GM21360 (cell line): ENCODE results near the gene THPO.

Experiments
- ATAC-seq: cut with Tn5 transposase; IDR thresholded peaks from one replicate; pipeline ENCODE4 v1.9.1; 2021; ENCODE audit warnings: mild to moderate bottlenecking, moderate library complexity; ENCODE audit not compliant: unreplicated experiment

Gene THPO

DNA sequence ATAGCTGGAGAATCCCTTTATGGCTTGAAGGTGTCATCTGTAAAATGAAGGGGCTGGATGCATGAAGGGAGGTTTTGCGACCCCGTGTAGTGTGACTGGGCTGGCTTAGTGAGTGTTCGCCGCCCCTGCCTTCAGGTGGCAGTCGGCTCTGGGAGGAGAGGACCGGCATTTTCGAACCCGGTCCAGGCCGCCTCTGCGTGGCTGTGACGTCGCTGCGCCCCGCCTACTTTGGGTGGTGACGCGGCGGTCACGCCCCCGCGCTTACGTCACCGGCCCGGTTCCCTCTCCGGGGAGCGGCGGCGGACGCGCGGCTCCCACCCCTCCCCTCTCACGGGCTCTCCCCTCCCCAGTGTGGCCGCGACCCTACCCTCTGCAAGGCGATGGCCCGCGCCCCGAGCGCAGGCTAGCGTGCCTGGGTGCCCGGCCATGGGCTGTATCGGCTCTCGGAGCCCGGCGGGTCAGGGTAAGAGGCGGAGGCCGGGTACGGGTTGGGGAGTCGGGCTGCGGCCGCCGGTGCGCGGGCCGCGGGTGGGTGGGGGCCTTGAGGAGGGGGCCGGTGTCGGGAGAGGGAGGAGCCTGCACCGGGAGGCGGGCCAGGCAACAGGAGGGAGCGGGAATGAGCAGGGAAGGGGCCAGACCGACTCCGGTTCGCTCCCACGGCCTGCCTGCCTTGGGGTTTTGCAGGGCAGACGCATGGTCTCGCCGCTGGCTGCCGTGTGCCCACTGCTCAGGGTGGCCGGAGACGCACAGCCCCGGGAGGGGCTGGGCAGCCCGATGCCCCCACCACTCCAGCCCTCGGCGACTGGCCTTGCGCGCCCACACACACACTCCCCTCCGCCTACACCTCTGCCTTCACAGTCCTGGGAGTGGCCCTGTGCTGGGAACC is 42.1 kb downstream of the THPO start:
- peak; percentile 68 for ATAC-seq

DNA sequence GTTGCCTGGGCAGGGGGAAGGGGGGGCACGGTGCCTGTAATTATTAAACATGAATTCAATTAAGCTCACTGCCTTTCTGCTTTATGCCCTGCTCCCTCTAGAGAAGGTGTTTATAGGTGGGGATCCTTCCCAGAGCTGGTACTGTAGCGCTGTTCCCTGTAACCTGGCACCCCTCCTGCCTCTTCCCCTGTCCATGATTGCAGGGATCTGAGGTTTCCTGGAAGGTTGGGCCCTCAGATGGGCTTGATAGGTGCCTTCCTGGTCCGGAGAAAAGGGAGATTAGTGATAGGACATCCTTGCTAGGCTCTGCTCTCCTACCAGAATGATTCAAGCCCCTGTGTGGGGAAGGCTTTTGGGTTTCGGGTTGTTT is 42.7 kb downstream of the THPO start:
- no peak for ATAC-seq

DNA sequence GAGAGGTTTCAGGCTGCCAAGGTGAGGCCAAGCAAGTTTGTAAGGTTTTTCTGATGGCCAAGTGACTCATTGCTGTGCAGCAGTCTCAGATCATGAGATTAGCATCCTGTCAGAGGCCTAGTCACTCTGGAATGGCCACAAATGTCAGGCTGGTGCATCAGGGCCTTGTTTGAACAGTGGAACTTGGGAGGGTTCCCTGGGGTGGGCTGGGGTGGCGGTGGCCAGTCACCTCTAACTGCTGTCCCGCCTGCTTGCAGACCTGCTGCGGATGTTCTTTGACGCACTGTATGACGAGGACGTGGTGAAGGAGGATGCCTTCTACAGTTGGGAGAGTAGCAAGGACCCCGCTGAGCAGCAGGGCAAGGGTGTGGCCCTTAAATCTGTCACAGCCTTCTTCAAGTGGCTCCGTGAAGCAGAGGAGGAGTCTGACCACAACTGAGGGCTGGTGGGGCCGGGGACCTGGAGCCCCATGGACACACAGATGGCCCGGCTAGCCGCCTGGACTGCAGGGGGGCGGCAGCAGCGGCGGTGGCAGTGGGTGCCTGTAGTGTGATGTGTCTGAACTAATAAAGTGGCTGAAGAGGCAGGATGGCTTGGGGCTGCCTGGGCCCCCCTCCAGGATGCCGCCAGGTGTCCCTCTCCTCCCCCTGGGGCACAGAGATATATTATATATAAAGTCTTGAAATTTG is 43.4 kb downstream of the THPO start:
- ATAC-seq = no peak

DNA sequence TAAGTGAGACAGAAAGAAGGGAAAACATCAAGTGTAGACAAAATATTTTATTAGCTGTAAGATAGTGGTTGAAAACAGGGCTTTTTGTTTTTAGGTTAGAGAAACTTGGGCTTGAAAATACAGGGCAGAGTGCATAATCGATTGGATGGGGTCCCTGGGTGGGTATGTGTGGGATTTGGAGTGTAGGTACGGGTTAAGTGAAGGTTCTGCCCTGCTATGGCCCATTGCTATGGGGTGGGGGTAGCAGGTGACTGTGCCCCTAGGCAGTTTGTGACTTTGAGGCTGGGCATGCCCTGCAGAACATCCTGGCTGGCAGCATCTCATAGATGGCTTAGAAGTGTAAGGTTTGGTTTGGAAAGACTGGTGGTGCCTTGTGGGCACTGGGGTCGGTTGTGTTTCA is 44.3 kb downstream of the THPO start:
- no peak for ATAC-seq

DNA sequence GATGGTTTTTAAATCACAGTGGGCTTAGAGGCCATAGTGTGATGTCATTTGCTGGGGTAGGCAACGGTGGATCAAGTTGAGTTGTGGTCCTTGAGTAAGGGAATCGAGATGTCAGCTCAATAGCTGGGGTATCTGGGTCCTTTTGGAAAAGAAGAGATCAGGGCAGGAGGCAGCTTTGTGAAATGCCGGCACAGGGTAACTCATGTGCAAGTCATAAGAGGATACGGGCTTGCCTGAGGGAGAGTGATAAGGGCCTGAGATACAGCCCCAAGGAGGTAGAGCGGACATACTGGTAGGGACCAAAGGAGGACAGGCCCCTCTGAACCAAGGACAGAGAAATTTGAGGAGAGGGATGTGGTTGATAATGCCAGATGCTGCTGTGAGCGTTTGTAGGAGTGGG is 44.8 kb downstream of the THPO start:
- no peak for ATAC-seq

DNA sequence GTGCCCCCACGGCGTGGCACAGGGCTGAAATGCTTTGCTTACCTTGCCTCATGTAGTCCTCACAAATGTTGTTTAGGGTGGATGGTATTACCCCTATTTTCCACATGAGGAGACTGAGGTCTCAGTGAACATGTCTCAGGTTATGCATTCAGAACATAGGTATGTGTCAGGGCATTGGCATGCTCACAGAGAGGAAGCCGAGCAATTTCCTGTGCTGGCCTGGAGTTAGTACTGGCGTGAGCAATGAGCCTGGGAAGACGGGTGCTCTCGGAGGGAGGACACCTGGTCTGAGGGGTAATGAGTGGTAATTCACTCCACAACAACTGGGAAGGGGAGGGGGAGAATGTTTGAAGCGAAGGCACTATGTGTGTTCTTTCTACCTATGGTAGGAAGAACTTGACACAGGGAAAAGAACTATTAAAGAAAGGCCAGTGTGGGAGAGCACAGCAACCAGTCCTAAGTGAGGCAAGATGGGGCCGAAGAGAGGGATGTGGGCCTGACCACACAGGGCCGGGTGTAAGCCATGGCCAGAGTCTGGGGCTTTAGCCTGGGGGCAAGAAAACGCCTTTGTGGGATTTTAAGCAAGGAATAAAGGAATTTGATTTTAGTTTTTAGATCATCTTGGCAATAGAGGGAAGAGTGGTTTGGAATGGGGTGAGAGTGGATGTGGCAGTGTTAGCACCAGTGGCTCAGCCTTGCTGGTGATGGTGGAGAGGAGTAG is 45.5 kb downstream of the THPO start:
- ATAC-seq = no peak

DNA sequence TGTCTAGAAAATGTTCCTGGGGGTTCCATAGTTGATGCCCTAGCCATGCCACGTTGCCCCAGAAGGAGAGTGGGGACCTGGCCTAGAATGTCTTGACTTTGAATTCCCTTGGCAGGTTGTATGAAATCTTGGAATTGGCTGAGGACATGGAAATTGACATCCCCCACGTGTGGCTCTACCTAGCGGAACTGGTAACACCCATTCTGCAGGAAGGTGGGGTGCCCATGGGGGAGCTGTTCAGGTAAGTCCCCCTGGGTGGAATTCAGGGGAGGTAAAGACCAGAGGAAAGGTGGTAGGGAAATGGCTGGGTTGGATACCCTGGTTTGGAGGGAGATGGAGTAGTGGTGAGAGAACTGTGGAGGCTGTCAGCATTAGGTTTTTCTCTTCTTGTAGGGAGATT is 49.5 kb downstream of the THPO start:
- ATAC-seq = no peak

DNA sequence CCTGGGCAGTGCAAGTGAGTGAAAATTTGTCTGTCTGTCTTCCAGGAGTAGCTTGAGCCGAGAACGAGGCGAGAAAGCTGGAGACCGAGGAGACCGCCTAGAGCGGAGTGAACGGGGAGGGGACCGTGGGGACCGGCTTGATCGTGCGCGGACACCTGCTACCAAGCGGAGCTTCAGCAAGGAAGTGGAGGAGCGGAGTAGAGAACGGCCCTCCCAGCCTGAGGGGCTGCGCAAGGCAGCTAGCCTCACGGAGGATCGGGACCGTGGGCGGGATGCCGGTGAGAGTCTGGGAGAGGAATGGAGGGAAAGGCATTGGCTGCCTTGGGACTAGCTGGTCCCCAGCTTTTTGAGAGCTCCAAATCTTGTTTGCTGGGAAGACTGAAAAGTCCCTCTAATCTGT is 50.8 kb downstream of the THPO start:
- ATAC-seq = no peak

DNA sequence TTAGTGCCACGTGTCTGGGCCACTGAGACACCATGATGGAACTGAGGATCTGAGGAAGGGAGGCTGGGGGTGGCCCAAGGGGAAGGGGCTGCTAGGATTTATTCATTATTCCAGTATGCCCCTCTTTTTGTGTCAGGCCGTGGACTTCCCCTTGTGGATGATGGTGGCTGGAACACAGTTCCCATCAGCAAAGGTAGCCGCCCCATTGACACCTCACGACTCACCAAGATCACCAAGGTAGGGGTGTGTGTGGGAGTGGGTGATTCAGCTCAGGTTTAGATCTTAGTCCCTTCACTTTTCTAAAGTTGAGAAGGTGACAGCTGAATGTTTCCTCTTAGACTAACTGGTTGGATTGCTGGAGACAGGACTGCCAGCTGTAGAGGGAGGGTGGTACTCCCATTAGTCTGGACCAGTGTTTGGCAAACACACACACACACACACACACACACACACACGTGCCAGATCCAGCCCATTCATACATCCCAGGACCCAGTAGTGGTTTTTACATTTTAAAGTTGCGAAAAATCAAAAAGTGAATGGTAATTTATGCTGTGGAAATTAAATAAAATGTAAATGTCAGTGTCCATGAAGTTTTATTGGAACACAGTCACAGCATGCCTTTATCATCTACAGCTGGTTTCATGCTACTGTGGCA is 52.2 kb downstream of the THPO start:
- ATAC-seq = no peak

DNA sequence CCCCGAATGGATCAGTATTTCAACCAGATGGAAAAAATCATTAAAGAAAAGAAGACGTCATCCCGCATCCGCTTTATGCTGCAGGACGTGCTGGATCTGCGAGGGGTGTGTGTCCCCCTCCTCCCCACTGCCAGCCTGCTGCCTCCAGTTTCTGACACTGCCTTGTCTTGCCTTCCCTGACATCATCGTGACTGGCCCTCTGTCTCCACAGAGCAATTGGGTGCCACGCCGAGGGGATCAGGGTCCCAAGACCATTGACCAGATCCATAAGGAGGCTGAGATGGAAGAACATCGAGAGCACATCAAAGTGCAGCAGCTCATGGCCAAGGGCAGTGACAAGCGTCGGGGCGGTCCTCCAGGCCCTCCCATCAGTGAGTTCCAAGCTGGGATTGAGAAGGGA is 52.7 kb downstream of the THPO start:
- no peak for ATAC-seq

DNA sequence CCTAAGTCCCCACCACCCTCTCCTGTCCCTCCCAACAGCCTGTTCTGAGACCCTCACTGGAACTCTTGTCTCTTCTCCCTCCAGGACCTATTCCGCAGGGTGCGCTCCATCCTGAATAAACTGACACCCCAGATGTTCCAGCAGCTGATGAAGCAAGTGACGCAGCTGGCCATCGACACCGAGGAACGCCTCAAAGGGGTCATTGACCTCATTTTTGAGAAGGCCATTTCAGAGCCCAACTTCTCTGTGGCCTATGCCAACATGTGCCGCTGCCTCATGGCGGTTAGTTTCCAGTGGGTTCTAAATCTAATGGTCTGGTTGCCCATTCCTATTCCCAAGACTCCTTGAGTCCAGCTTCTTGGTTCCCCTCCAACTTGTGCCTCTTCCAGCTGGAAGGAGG is 54.3 kb downstream of the THPO start:
- no peak for ATAC-seq

DNA sequence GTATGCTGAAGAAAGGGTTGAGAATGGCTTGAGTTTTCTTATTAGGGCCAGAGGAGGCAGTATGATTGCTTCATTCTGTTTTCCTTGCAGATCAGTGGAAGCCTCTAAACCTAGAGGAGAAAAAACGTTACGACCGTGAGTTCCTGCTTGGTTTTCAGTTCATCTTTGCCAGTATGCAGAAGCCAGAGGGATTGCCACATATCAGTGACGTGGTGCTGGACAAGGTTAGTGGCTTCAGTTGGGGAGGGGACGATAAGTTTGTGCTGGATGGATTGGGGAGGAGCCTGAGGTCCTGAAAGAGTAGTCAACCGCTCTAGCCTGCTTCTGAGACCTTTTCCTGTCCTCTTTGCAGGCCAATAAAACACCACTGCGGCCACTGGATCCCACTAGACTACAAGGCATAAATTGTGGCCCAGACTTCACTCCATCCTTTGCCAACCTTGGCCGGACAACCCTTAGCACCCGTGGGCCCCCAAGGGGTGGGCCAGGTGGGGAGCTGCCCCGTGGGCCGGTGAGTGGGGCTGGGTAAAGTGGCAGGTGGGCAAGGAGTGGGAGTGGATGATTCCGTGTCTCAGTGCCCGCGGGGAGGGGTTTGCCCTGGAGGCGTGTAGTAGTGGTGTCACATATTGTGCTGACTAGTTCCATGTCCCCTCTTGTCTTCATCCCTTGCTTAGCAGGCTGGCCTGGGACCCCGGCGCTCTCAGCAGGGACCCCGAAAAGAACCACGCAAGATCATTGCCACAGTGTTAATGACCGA is 55.1 kb downstream of the THPO start:
- ATAC-seq = no peak
